IMR-90 (cell line): ENCODE data around the gene EFCAB5. TPM values are rescaled to one million over a fixed set of nuclear protein-coding genes. Genes with fewer than 3 reads are reported as not detected.

ENCODE experiments used
- ATAC-seq: fragments of 200-7000 bp; cut with Tn5 transposase; 2 replicates; pipeline ENCODE4 v1.9.1; 2020; ENCODE audit warnings: low read depth, mild to moderate bottlenecking, moderate library complexity
- BruUV-seq: library from RNA; stranded (reverse); fragments of 400-500 nt; replicated peaks from 2 replicates; lab custom pipeline; 2021; lab: Mats Ljungman, UMichigan
- CTCF ChIA-PET: fragments of 300-600 bp; formaldehyde crosslinking; extraction: SDS; loops from one replicate; lab custom pipeline; 2021; ENCODE audit warnings: antibody characterized with exemption; lab: Yijun Ruan, JAX
- POLR2A ChIA-PET: fragments of 300-600 bp; sonication (Branson Sonifier 250); formaldehyde crosslinking; loops from one replicate; lab custom pipeline; 2022; ENCODE audit warnings: antibody characterized with exemption; ENCODE audit not compliant: unreplicated experiment; lab: Charles Lee
- DNase-seq: peaks from one replicate; pipeline ENCODE4 v3.0.0; 2013
- H2AFZ ChIP-seq: replicated peaks from 2 replicates; pipeline ENCODE3; 2013; ENCODE audit warnings: low read length, mild to moderate bottlenecking; ENCODE audit not compliant: poor library complexity
- H2AK5ac ChIP-seq: 2 replicates; pipeline ENCODE4 v1.6.1; 2013; ENCODE audit warnings: low read depth, low read length, inconsistent platforms
- H2AK9ac ChIP-seq: replicated peaks from 2 replicates; pipeline ENCODE3; 2013; ENCODE audit warnings: mild to moderate bottlenecking, low read depth, low read length, moderate library complexity; ENCODE audit not compliant: poor library complexity
- H2BK120ac ChIP-seq: 2 replicates; pipeline ENCODE4 v1.6.1; 2013; ENCODE audit warnings: low read depth, low read length, inconsistent platforms
- H2BK15ac ChIP-seq: 3 replicates; pipeline ENCODE4 v1.6.1; 2013; ENCODE audit warnings: low read depth, low read length, inconsistent platforms
- H2BK20ac ChIP-seq: 2 replicates; pipeline ENCODE4 v1.6.1; 2013; ENCODE audit warnings: low read depth, mild to moderate bottlenecking, inconsistent platforms, low read length, moderate library complexity
- H2BK5ac ChIP-seq: 2 replicates; pipeline ENCODE4 v1.6.1; 2013; ENCODE audit warnings: mild to moderate bottlenecking, low read depth, low read length, inconsistent platforms; ENCODE audit not compliant: poor library complexity, severe bottlenecking
- H3K14ac ChIP-seq: replicated peaks from 2 replicates; pipeline ENCODE4 v1.6.1; 2013; ENCODE audit warnings: low read depth, low read length, inconsistent platforms
- H3K18ac ChIP-seq: 2 replicates; pipeline ENCODE4 v1.6.1; 2013; ENCODE audit warnings: low read depth, low read length, control low read depth
- H3K23ac ChIP-seq: 2 replicates; pipeline ENCODE4 v1.6.1; 2013; ENCODE audit warnings: low read depth, low read length, inconsistent platforms
- H3K27ac ChIP-seq: 2 replicates; pipeline ENCODE4 v1.5.1; 2013; ENCODE audit warnings: mild to moderate bottlenecking, control low read depth, low read length; ENCODE audit not compliant: insufficient read depth
- H3K27me3 ChIP-seq: 2 replicates; pipeline ENCODE4 v1.6.1; 2013; ENCODE audit warnings: low read length; ENCODE audit not compliant: control insufficient read depth, insufficient read depth
- H3K36me3 ChIP-seq: 2 replicates; pipeline ENCODE4 v1.6.1; 2013; ENCODE audit warnings: low read length, mixed read lengths; ENCODE audit not compliant: control insufficient read depth, insufficient read depth
- H3K4ac ChIP-seq: 2 replicates; pipeline ENCODE4 v1.6.1; 2013; ENCODE audit warnings: low read depth, low read length, inconsistent platforms
- H3K4me1 ChIP-seq: 2 replicates; pipeline ENCODE4 v1.6.1; 2013; ENCODE audit warnings: low read length, mixed read lengths; ENCODE audit not compliant: control insufficient read depth, insufficient read depth
- H3K4me2 ChIP-seq: 2 replicates; pipeline ENCODE4 v1.6.1; 2013; ENCODE audit warnings: low read depth, mild to moderate bottlenecking, control low read depth, low read length, moderate library complexity
- H3K4me3 ChIP-seq: 2 replicates; pipeline ENCODE4 v1.5.1; 2013; ENCODE audit warnings: low read depth, mild to moderate bottlenecking, control low read depth, low read length, moderate library complexity; ENCODE audit not compliant: insufficient read depth
- H3K56ac ChIP-seq: 2 replicates; pipeline ENCODE4 v1.6.1; 2013; ENCODE audit warnings: low read length, inconsistent platforms; ENCODE audit not compliant: insufficient read depth; ENCODE audit errors: extremely low read depth
- H3K79me1 ChIP-seq, 2 experiments: 2 replicates each; pipeline ENCODE4 v1.6.1; 2013; ENCODE audit warnings: low read length in 2 of 2, inconsistent platforms in 1 of 2, low read depth in 1 of 2
- H3K9ac ChIP-seq: 2 replicates; pipeline ENCODE4 v1.6.1; 2013; ENCODE audit warnings: low read depth, low read length, control low read depth
- H3K9me1 ChIP-seq: 2 replicates; pipeline ENCODE4 v1.6.1; 2013; ENCODE audit warnings: low read length, inconsistent platforms; ENCODE audit not compliant: insufficient read depth
- H3K9me3 ChIP-seq: 2 replicates; pipeline ENCODE4 v1.6.1; 2013; ENCODE audit warnings: low read length; ENCODE audit not compliant: control insufficient read depth, insufficient read depth
- H4K20me1 ChIP-seq: 2 replicates; pipeline ENCODE4 v1.6.1; 2013; ENCODE audit warnings: low read length, inconsistent platforms; ENCODE audit not compliant: insufficient read depth
- H4K5ac ChIP-seq: 2 replicates; pipeline ENCODE4 v1.6.1; 2013; ENCODE audit warnings: mild to moderate bottlenecking, low read depth, low read length, control low read depth
- H4K8ac ChIP-seq, 2 experiments: 2 replicates each; pipeline ENCODE4 v1.6.1; 2013; ENCODE audit warnings: low read depth in 2 of 2, low read length in 2 of 2, control low read depth in 1 of 2, inconsistent platforms in 1 of 2
- H4K91ac ChIP-seq: 2 replicates; pipeline ENCODE4 v1.6.1; 2013; ENCODE audit warnings: low read depth, low read length, inconsistent platforms; ENCODE audit not compliant: insufficient read depth
- BHLHE40 ChIP-seq: fragments of 150-350 bp; IDR thresholded peaks from 2 replicates; pipeline ENCODE4 v1.6.1; 2016; ENCODE audit warnings: mild to moderate bottlenecking, low read depth, low read length
- CHD1 ChIP-seq: IDR thresholded peaks from 2 replicates; pipeline ENCODE4 v1.6.1; 2012; ENCODE audit warnings: low read depth, low read length, improper control_type of control experiment
- CTCF ChIP-seq: conservative IDR thresholded peaks from 2 replicates; pipeline ENCODE4 v1.5.1; 2012; ENCODE audit warnings: mild to moderate bottlenecking, low read depth, low read length, improper control_type of control experiment
- FOS ChIP-seq: fragments of 150-350 bp; IDR thresholded peaks from 2 replicates; pipeline ENCODE4 v1.6.1; 2016; ENCODE audit warnings: low read depth, low read length
- MAFK ChIP-seq: IDR thresholded peaks from 2 replicates; pipeline ENCODE4 v1.6.1; 2012; ENCODE audit warnings: low read depth, low read length, improper control_type of control experiment
- MXI1 ChIP-seq: IDR thresholded peaks from 2 replicates; pipeline ENCODE4 v1.6.1; 2012; ENCODE audit warnings: low read depth, mild to moderate bottlenecking, low read length, moderate library complexity, borderline replicate concordance
- NFE2L2 ChIP-seq: fragments of 150-350 bp; IDR thresholded peaks from 2 replicates; pipeline ENCODE4 v1.6.1; 2016; ENCODE audit warnings: low read depth, mild to moderate bottlenecking, low read length
- RAD21 ChIP-seq: IDR thresholded peaks from 2 replicates; pipeline ENCODE4 v1.6.1; 2012; ENCODE audit warnings: low read length, improper control_type of control experiment
- RCOR1 ChIP-seq: IDR thresholded peaks from 2 replicates; pipeline ENCODE4 v1.6.1; 2012; ENCODE audit warnings: mild to moderate bottlenecking, low read length, improper control_type of control experiment; ENCODE audit not compliant: insufficient replicate concordance
- SMC3 ChIP-seq: fragments of 150-350 bp; IDR thresholded peaks from 2 replicates; pipeline ENCODE4 v1.6.1; 2016; ENCODE audit warnings: low read depth, mild to moderate bottlenecking, antibody characterized with exemption, low read length, moderate library complexity
- WGBS, 2 experiments: methylation state at CpG; one replicate each; pipeline versions ENCODE4 v1.1.5 to v1.1.7; 2013; ENCODE audit warnings: missing lambda C conversion rate in 2 of 2; ENCODE audit not compliant: insufficient read length in 1 of 2; ENCODE audit errors: extremely low coverage in 2 of 2; 5-methylcytosine and 5-hydroxymethylcytosine counted together
- dilution Hi-C: fragments of 300-500 bp; cut with HindIII; formaldehyde crosslinking; loops from one replicate; pipeline ENCODE4 v1.14.3; 2018; ENCODE audit warnings: low sequenced_read_pairs; ENCODE audit not compliant: unreplicated experiment
- in situ Hi-C: fragments of 300-500 bp; cut with MboI; formaldehyde crosslinking; loops from 3 replicates; pipeline ENCODE4 v1.14.3; 2019; ENCODE audit warnings: low sequenced_read_pairs, inconsistent platforms, mixed read lengths
- intact Hi-C: fragments of 100-400 bp; cut with micrococcal nuclease; formaldehyde crosslinking; loops from 2 replicates; pipeline ENCODE4 v1.10.0; 2022
- polyA plus RNA-seq, 3 experiments: library from polyadenylated mRNA; depleted of rRNA; stranded (reverse); fragments of >200 nt; gene quantifications; 2 replicates each; pipeline ENCODE4 v1.2.3, GENCODE V29; 2012; ENCODE audit warnings: low replicate concordance in 1 of 3
- total RNA-seq: library from RNA; depleted of rRNA; stranded (reverse); fragments of >200 nt; gene quantifications from 2 replicates; pipeline ENCODE4 v1.2.3, GENCODE V29; 2012

The EFCAB5 gene
- total and polyA plus RNA-seq, 2 of the 4 experiments (the other 2 are of a cell fraction) = 0.14 TPM; not detected in 1

DNA sequence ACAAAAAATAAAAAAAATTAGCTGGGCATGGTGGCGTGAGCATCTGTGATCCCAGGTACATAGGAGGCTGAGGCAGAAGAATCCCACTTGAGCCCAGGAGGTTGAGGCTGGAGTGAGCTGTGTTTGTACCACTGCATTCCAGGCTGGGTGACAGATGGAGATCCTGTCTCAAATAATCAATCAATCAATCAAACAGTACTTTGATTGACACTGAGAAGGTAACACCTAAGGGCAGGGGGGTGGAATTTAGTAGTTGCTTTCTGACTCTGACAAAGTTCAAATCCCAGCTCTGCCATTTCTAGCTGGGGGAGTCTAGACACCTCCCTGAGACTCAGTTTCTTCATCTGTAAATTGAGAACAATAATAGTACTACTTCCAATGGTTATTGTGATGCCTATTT is 23.4 kb upstream of the EFCAB5 start:
- H2AFZ ChIP-seq = no peak overlapping the region
- no TSS peak for BruUV-seq
- no peak overlapping the region for H4K91ac ChIP-seq
- TF ChIP-seq MAFK (no peak), NFE2L2 (no peak), CTCF (no peak), BHLHE40 (no peak), RAD21 (no peak), SMC3 (no peak), CHD1 (no peak), RCOR1 (no peak), MXI1 (no peak), FOS (no peak)
- H3K27ac ChIP-seq = no peak overlapping the region
- no peak overlapping the region for H3K4me3 ChIP-seq
- ChIA-PET CTCF (no interaction called here), POLR2A (no interaction called here)
- 0 out of 2 replicates have a peak, but pooled peaks cover 1% of the 10 kb centered on the region for H3K36me3 ChIP-seq
- H3K23ac ChIP-seq = no peak overlapping the region
- no peak overlapping the region for H4K8ac ChIP-seq
- peaks cover 4% of the 10 kb centered on the region; the same call in 1 of the 2 replicates for H3K9me1 ChIP-seq
- in situ Hi-C loops = no loop called here
- H3K79me1 ChIP-seq = peaks cover 26 to 60% of the 10 kb centered on the region in 2 experiments
- H3K9me3 ChIP-seq = no peaks in the 10 kb centered on the region
- H2AK5ac ChIP-seq = no peak overlapping the region
- no peak overlapping the region for H3K9ac ChIP-seq
- no peak overlapping the region for H2BK20ac ChIP-seq
- H4K5ac ChIP-seq = no peak overlapping the region
- H4K20me1 ChIP-seq = peaks cover 6% of the 10 kb centered on the region; the same call in 1 of the 2 replicates
- no CpG with 5 or more reads among the region's 1 CpG for WGBS, 2 experiments
- no peak overlapping the region for H2BK15ac ChIP-seq
- no peak overlapping the region for H3K4me2 ChIP-seq
- H3K4ac ChIP-seq = no peak overlapping the region
- H2BK5ac ChIP-seq = no peak overlapping the region
- peaks cover 4% of the 10 kb centered on the region for H3K4me1 ChIP-seq
- dilution Hi-C loops = no loop called here
- H3K27me3 ChIP-seq = no peaks in the 10 kb centered on the region
- intact Hi-C loops = loop anchor here (10.0 kb wide), 1 partner anchor 63 kb away; no protein-coding TSS in a partner anchor
- no peak overlapping the region for H2AK9ac ChIP-seq
- no peak overlapping the region for H3K56ac ChIP-seq
- H3K14ac ChIP-seq = no peak overlapping the region
- H3K18ac ChIP-seq = no peak overlapping the region
- ATAC-seq (no peak), DNase-seq (no peak)
- no peak overlapping the region for H2BK120ac ChIP-seq
